HCEC 1CT (cell line): ENCODE measurements around the gene UCN2.
"Not testable (repeated sequence)": the region's sequence is repeated elsewhere in the genome, so short reads cannot be mapped to it uniquely, and the experiment has no call there.

Experiments used
- DNase-seq: peaks from one replicate; pipeline ENCODE4 v3.0.0-alpha.2; 2017

UCN2 gene

DNA sequence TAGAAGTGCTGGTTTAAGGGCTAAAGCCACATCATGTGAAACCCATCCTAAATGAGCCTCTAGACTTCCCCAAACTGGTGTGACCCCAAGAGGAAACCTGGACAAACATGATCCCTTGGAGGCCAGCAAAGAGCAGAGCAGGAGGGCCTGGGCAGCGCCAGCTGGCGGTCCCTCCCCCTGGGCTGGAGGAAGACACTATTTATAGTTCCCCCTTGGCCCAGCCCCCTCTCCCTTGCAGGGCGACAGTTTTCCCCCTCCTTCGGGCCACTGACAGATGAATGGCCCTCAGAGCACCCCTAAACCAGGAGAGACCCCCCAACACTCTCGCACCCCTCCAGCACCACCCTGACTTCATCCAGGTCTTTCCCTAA lies 2.9 kb downstream of the UCN2 start:
- DNase-seq = no peak

DNA sequence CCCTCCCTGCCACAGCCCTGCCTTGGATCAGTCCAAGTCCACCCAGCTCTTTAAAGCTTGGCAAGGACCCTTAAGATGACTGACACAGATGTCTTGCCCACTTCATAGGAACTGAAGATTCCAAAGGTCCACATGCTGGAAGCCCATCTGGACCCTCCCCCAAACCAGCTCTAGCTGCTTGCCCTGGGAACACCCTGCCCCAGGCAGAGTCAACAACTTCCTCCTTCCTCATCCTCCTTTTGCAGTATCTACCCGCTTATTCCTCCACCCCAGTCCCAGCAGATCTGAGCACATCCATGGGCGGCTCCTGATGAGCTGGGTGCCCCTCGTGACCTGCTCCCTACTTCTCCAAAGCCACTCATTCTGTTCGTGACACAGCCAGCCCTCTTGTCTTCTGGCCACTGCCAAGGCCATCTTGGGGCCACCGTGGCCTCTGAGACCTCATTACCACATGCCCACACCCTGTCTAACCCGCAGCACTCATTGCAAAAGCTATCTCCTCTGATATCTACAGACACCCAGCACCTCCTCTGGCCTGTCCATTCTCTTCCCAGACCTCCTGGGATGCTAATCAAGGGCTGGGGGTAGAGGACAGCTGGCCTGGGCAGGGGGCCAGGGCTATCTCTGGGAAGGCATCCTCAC lies 5.0 kb downstream of the UCN2 start:
- no peak for DNase-seq

GRCh38 chr3:48556796-48557626 lies 6.6 kb downstream of the UCN2 start, which contains the start of gene PFKFB4:
TSS of gene PFKFB4 (minus strand) at chr3:48556803. CDS start at chr3:48556777, 26 bp downstream.
- peak; percentile 99 for DNase-seq

DNA sequence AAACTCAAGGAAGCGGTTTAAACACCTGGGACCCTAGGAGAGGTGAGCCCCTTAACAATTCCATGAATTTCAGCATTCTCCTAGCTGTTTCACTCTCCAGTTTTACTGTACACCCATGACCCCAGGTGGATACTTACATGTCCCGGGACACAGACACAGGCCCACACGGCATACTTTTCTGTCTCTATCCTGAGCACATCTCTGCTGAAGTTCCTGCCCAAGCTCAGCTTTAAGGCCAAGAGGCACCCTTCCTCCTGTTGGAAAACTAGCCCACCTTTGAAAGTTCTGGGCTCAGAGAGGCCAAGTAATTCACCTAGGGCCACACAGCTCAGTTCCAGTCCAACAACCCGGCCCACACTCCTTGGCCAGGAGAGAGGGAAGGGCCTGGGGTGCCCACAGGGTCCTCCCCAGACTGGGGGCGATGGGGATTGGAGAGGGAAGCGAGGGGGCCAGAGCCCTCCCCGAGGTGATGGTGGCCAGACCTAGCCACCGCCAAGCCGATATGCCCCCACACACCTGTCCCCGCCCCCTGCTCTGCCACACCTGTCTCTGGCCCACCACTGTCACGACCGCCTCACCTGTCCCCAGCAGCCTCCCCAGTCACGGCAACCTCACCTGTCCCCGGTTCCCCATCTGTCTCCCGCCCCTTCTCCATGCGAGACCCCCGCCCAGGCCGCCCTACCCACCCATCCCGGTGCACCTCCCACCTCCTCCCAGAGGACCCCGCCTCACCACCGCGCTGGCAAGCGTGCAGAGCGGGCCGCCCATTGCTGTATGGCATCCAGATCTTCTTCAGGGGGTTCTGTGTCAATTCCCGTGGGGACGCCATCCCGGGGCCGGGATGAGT lies 7.4 kb downstream of the UCN2 start:
- no peak for DNase-seq

GRCh38 chr3:48555231-48555948 lies 8.2 kb downstream of the UCN2 start:
- no peak for DNase-seq

DNA sequence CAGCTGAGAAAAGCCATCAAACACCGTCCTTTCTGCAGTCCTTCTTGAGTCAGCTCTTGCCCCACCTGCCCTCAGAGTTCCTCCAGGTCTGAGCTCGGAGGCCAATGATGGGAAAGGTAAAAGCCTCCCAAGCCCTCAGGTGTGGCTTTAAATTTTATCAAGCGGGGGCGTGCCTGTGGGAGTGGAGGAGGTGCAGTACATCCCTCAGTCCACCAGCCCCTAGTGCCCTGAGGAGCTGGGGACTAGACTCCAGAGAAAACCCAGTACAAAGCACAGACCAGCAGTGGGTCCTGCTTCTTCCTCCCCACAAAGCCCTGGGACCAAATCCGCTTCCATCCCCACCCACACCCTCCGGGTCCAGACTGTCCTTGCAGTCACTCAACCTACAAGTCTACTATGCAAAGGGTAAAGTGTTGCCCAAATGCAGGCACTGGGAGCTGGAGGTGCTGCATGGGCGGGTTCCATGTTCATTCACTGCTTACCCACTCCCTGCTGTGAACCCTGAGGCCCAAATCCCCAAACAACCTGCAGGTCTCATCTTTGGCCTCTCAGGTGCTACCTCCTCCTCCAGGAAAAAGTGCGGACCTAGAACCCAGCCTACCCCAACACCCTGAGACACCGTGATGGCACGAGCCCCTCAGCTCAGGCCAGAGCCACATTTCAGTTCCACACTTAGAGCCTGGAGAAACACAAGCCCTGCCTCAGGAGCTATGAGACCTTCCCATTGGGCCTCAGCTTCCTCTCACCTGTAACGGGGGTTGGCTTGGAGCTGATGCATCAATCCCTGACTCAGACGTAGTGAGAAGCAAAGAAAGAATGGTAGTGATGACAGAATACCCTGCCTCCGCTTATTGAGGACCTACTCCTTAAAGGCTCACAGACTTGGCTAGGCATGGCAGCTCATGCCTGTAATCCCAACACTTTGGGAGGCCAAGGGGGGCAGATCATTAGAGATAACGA lies 9.4 kb downstream of the UCN2 start:
- DNase-seq = no peak

GRCh38 chr3:48553361-48553760 lies 10.2 kb downstream of the UCN2 start:
- no peak for DNase-seq

DNA sequence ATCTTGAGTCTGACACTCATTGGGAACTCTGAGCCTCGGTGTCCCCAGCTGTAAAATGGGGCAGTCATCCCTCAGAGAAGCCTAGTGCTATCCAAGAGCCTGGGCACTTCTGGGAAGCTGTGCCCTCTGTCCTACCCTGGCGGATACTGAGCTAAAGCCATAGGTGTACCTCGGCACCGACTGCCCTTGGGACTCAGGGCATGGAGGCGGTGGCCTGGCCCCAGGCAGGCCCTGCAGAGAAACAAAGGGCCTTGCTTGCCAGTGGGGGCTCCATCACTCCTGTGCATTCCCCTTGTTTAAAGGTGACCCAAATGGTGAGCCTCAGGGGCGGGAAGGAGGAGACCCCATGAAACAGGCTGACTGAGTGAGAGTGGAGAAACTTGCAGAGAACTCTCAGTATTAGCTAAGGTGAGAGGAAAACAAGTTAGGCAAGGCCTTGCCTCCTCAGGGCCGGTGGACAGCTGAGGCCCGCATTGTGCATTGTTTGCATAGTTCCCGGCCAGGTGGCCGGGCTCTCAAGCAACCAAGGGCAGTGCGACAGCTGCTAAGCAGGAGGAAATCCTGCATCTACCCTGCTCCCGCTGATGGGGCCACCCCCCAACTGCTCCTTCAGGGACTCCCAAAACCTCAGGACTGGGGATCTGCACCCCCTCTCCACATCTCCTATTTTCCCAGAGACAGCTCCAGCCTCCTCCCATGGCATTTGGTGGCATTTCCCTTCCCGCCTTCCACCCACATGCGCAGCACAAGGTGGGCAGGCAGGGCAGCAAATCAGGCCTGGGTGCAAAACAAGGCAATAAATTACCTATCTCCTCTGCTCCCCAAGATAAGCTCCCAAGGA lies 11.2 kb downstream of the UCN2 start:
- DNase-seq = no peak

DNA sequence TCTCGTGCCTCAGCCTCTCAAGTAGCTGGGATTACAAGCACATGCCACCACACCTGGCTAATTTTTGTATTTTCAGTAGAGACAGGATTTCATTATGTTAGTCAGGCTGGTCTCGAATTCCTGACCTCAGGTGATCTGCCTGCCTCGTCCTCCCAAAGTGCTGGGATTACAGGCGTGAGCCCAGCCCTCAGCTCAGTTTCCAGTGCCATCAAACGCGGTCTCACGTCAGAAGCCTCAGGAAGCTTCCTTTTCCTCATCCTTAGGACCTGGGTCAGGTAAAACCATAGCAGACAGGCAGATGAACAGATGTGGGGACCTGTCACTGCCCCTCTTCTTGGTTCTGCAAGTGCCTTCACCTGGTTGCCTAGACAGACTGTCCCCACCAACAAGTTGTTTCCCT lies 11.9 kb downstream of the UCN2 start:
- DNase-seq = not testable (repeated sequence)

DNA sequence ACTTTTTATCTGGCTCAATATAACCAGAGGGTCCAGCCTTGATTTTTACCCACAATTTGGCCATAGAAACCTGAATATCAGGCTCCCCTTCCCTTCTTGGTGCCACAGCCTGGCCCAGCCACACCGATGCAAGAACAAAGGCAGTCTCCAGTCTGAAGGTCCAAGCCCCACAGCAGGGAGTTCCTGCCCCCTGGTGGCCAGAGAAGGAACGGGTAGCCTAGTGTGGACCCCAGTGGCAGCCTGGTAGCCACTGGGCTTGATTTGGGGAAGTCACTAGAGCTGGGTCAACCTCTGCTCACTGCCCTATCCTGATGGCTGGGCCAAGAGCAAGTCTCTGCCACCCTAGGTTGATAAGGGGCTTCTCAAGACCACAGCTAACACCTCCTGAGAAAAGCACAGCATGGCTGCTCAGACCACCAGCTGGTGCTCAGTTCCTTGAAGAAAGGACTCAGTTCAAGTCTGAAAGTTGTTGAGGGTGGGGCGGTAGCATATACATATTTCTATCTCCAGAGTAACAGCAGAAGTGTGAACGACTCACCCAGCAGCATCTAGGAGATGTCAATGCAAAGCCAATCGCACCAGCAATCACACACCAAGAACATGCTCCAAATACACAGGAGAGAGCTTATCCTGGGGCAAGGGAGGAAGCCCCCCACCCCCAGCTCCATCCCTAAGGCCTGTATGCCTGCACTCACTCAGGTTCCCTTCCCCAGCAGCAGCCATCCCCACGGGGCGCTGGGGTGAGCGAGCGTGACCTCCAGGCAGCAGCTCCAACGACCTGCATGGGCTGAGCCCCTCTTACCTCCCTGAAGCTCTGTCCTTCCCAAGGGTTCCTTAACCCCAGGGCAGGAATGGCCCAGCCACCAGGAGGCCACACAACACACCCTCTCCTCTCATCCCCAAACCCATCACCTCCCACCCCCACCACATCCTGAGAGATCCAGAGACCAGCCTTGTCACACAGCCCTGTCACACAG lies 14.6 kb downstream of the UCN2 start:
- peak; percentile 56 for DNase-seq

- DNase-seq = no peak
Observed at GRCh38 chr3:48548126-48548525, 15.5 kb downstream of the UCN2 start.

DNA sequence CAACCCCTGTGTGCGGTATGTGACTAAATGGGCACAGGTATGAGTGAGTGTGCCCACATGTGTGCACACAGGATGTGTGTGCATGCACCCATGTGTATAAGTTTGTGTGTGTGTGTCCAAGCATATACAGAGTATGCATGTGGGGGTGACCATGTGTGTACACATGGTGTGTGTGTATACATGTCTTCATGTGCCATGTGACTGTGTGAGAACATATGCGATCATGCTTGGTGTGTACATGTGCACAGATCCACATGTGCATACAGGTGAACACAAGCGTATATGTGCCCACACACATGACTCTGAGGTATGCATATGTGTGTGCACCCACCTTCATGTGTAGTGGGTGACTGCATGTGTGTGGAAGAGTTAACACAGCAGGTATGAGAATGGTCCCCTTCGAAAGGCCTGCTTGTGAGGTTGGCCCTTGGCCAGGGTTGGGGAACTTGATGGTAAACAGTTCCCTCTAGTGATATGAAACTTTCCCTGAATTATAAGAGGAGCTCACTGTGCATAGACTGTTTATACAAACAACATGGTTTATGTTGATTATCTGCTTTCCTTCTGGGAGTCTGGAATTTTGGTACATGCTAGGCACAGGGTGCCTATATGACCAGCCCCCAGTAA lies 17.3 kb downstream of the UCN2 start:
- DNase-seq = no peak

GRCh38 chr3:48544141-48544540 lies 19.4 kb downstream of the UCN2 start:
- no peak for DNase-seq

DNA sequence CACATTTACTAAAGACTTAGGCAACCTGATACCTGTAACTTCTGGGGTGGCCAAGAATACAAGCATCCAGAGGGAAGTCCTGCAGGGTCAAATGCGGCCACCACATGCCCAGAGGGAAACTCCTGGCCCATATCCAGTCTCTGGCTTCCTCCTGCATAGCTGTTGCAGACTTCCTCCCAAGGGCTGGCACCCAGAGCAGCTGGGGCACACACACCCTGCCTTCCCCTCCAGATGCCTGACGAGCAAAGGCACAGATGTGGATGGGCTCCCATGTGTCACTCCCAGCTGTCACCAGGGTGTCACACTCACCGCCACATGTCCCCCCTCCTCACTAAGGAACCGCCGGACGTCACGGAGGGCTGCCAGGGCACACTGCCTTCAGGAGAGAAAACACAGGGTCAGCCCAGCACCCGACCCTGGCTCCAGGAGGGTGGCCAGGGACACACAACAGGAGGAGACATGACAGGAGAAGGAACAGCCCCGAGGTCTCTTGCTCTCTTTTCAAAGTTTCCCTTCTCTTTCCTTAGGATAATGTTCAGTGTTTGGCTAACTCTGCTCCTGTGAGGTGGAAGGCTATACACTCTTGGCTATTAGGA lies 20.2 kb downstream of the UCN2 start:
- DNase-seq = no peak

- DNase-seq = no peak
Observed at GRCh38 chr3:48538451-48538850, 25.1 kb downstream of the UCN2 start.

- DNase-seq = no peak
Observed at GRCh38 chr3:48536785-48537184, 26.8 kb downstream of the UCN2 start.

GRCh38 chr3:48536116-48536515 lies 27.5 kb downstream of the UCN2 start:
- no peak for DNase-seq

DNA sequence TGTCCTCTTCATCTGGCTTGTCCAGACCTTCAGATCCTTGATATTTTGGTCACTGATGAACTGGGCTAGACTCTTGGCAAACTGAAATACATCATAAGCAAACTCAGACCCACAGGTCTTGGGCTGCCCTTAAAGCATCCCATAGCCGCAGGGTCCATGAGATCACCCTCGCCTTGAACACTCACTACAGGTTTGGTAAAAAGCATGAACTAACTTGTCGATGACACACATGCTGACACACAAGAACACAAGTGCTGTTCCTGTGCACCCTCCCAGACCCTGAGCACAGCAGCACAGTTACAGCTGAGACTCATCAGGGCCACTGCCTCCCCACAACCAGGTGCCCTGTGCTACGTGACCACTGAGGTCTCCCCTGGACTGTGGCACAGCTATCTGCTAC lies 28.0 kb downstream of the UCN2 start:
- DNase-seq = no peak

DNA sequence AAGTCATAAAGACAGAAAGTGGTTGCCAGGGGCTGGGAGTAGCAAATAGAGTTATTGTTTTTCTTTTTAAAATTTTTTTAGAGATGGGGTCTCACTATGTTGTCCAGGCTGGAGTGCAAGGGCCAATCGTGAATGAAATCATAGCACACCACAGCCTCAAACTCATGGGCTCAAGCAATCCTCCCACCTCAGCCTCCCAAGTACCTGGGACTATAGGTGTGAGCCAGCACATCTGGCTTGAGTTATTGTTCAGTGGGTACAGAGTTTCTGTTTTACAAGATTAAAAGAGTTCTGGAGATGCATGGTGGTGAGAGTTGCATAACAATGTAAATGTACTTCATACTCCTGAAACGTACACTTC lies 30.6 kb downstream of the UCN2 start:
- no peak for DNase-seq
